ENCODE data around the gene MUC5B.

MUC5B gene

GRCh38 chr11:1270476-1270875, 47.6 kb downstream of the MUC5B start:
- no peak for DNase-seq (ENCODE audit: low read depth in 1 of 2, low spot score in 1 of 2)
- H3K27ac ChIP-seq (replicated peaks) = no peak overlapping the region
- TF ChIP-seq POLR2AphosphoS5 (IDR thresholded peaks at IDR 0.05; ENCODE audit: low read depth) = no peak
- TF ChIP-seq CTCF (IDR thresholded peaks at IDR 0.05; ENCODE audit: insufficient read depth, low read length) = no peak
- no peak for TF ChIP-seq REST (IDR thresholded peaks at IDR 0.05; ENCODE audit: insufficient replicate concordance, low read depth)
- TF ChIP-seq SPI1 (IDR thresholded peaks at IDR 0.05; ENCODE audit: borderline replicate concordance, low read depth) = no peak
- no peak for TF ChIP-seq GABPA (IDR thresholded peaks at IDR 0.05; ENCODE audit: low read depth)
- no peaks in the 10 kb centered on the region for H3K27me3 ChIP-seq (ENCODE audit: insufficient read depth, poor library complexity, severe bottlenecking)
- no peak overlapping the region for H3K4me3 ChIP-seq (replicated peaks; ENCODE audit: insufficient read depth, low read length)

GRCh38 chr11:1271002-1271401, 48.1 kb downstream of the MUC5B start:
- DNase-seq (ENCODE audit: low read depth in 1 of 2, low spot score in 1 of 2) = no peak
- Histone ChIP-seq H3K27me3 (ENCODE audit: insufficient read depth, poor library complexity, severe bottlenecking) (no peaks in the 10 kb centered on the region), H3K4me3 (replicated peaks; ENCODE audit: insufficient read depth, low read length) (no peak overlapping the region), H3K27ac (replicated peaks) (no peak overlapping the region)
- TF ChIP-seq GABPA (IDR thresholded peaks at IDR 0.05; ENCODE audit: low read depth) (no peak), REST (IDR thresholded peaks at IDR 0.05; ENCODE audit: insufficient replicate concordance, low read depth) (no peak), POLR2AphosphoS5 (IDR thresholded peaks at IDR 0.05; ENCODE audit: low read depth) (no peak), SPI1 (IDR thresholded peaks at IDR 0.05; ENCODE audit: borderline replicate concordance, low read depth) (no peak), CTCF (IDR thresholded peaks at IDR 0.05; ENCODE audit: insufficient read depth, low read length) (no peak)

GRCh38 chr11:1271406-1271805, 48.5 kb downstream of the MUC5B start:
- TF ChIP-seq CTCF (IDR thresholded peaks at IDR 0.05; ENCODE audit: insufficient read depth, low read length) (no peak), REST (IDR thresholded peaks at IDR 0.05; ENCODE audit: insufficient replicate concordance, low read depth) (no peak), POLR2AphosphoS5 (IDR thresholded peaks at IDR 0.05; ENCODE audit: low read depth) (no peak), SPI1 (IDR thresholded peaks at IDR 0.05; ENCODE audit: borderline replicate concordance, low read depth) (no peak), GABPA (IDR thresholded peaks at IDR 0.05; ENCODE audit: low read depth) (no peak)
- no peak overlapping the region for H3K27ac ChIP-seq (replicated peaks)
- no peaks in the 10 kb centered on the region for H3K27me3 ChIP-seq (ENCODE audit: insufficient read depth, poor library complexity, severe bottlenecking)
- DNase-seq (ENCODE audit: low read depth in 1 of 2, low spot score in 1 of 2) = no peak
- no peak overlapping the region for H3K4me3 ChIP-seq (replicated peaks; ENCODE audit: insufficient read depth, low read length)
